Loucy (cell line): ENCODE measurements around the gene TIMP2.

Experiments
- EZH2phosphoT487 ChIP-seq: fragments of 200-600 bp; IDR thresholded peaks from 2 replicates; pipeline ENCODE4 v1.6.1; 2018; ENCODE audit warnings: antibody characterized with exemption, mild to moderate bottlenecking, moderate library complexity, borderline replicate concordance
- TF ChIP-seq, protein P1 (sequence below): fragments of 200-600 bp; sonication (generic); conservative IDR thresholded peaks from 2 replicates; pipeline ENCODE4 v1.5.1; 2014; ENCODE audit warnings: mild to moderate bottlenecking, antibody characterized with exemption, low read length

DNA sequence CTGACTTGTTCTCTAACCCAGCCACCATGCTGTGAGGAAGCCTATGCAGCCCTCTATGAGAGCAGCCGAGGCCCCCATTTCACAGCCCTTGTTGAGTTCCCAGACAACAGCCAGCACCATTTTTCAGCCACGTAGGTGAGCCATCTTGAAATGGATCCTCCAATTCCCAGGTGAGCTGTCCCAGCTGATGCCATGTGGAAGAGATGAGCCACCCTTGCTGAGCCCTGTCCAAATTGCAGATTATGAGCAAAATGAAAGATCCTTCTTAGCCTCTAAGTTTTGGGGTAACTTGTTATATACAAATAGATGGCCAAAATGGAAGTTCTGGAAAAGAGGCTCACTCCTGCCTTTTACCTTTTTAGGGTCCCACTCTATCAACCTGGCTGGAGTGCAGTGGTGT lies 25.7 kb upstream of the TIMP2 start:
- TF ChIP-seq, protein P1, sequence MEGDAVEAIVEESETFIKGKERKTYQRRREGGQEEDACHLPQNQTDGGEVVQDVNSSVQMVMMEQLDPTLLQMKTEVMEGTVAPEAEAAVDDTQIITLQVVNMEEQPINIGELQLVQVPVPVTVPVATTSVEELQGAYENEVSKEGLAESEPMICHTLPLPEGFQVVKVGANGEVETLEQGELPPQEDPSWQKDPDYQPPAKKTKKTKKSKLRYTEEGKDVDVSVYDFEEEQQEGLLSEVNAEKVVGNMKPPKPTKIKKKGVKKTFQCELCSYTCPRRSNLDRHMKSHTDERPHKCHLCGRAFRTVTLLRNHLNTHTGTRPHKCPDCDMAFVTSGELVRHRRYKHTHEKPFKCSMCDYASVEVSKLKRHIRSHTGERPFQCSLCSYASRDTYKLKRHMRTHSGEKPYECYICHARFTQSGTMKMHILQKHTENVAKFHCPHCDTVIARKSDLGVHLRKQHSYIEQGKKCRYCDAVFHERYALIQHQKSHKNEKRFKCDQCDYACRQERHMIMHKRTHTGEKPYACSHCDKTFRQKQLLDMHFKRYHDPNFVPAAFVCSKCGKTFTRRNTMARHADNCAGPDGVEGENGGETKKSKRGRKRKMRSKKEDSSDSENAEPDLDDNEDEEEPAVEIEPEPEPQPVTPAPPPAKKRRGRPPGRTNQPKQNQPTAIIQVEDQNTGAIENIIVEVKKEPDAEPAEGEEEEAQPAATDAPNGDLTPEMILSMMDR: no peak
- TF ChIP-seq EZH2phosphoT487: no peak
